ENCODE results near the gene PAFAH1B1. TPM values are rescaled to one million over a fixed set of nuclear protein-coding genes. Genes with fewer than 3 reads are reported as not detected.
"Not testable (repeated sequence)": the region's sequence is repeated elsewhere in the genome, so short reads cannot be mapped to it uniquely, and the experiment has no call there.

The PAFAH1B1 gene
- total RNA-seq, 1 experiment from 2014 or later, result 31.6 TPM

GRCh38 chr17:2635675-2636074, 42.2 kb downstream of the PAFAH1B1 start:
- DNase-seq (ENCODE audit: low spot score), result no peak

DNA sequence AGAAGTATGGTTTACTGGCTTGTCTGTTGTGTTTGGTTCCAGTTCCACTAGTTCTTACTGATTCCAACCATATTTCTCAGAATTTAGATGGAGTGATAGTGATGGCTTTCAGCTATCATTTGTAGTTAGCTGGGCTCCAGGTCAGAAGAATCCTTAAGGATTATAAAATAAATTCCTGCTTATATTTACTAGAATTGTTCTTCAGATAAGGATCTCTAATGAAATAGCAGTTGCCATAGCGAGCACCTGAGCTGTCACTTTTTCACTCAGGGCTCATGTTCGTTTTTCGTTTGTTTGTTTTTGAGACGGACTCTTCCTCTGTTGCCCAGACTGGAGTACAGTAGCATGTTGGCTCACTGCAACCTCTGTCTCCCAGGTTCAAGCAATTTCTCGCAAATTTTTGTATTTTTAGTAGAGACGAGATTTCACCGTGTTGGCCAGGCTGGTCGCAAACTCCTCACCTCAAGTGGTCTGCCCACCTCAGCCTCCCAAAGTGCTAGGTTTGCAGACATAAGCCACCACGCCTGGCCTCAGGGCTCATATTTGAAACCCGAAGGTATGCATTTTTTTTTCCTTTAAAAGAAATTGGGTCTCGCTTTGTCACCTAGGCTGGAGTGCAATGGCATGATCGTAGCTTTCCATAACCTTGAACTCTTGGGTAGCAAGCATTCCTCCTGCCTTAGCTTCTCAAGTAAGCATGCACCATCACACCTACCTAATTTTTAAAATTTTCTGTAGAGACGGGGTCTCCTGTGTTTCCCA, 42.9 kb downstream of the PAFAH1B1 start:
- no peak for DNase-seq (ENCODE audit: low spot score)

DNA sequence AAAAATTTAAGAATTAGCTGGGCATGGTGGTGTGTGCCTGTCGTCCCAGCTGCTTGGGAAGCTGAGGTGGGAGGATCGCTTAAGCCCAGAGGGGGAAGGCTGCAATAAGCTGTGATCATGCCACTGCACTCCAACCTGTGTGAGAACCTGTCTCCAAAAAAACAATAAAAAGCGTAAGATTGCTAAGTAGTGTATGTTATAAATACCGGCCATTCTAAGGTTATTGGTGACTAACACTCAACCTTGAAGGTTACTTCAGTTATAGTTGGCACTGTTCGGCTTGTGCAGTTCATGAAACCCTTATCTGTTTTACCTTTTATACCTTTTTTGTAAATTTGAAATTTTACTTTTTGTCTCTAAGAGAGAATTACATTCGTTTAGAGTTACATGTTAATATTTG, 44.0 kb downstream of the PAFAH1B1 start:
- no peak for DNase-seq (ENCODE audit: low spot score)

DNA sequence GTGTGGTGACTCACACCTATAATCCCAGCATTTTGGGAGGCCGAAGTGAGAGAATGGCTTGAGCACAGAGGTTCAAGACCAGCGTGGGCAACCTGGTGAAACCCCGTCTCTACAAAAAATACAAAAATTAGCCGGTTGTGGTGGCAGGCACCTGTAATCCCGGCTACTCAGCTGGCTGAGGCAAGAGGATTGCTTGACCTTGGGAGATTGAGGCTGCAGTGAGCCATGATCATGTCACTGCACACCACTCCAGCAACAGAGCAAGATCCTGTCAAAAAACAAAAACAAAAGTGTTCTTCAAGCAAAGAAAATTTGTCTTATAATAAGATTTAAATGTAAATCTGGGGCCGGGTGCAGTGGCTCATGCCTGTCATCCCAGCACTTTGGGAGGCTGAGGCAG, 51.5 kb downstream of the PAFAH1B1 start:
- DNase-seq (ENCODE audit: low spot score), result no peak

GRCh38 chr17:2647957-2648356, 54.5 kb downstream of the PAFAH1B1 start:
- no peak for DNase-seq (ENCODE audit: low spot score)

DNA sequence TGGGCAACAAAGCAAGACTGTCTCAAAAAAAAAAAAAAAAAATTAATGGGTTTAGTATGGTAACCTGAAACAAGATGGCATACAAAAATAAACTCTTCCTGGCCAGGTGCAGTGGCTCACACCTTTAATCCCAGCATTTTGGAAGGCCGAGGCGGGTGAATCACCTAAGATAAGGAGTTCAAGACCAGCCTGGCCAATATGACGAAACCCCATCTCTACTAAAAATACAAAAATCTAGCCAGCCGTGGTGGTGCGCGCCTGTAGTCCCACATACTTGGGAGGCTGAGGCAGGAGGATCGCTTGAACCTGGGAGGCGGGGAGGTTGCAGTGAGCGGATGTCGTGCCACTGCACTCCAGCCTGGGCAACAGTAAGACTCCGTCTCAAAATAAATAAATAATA, 55.7 kb downstream of the PAFAH1B1 start:
- no peak for DNase-seq (ENCODE audit: low spot score)

DNA sequence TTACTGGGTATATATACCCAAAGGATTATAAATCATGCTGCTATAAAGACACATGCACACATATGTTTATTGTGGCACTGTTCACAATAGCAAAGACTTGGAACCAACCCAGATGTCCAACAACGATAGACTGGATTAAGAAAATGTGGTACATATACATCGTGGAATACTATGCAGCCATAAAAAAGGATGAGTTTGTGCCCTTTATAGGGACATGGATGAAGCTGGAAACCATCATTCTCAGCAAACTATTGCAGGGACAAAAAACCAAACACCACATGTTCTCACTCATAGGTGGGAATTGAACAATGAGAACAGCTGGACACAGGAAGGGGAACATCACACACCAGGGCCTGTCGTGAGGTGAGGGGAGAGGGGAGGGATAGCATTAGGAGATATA, 59.5 kb downstream of the PAFAH1B1 start:
- DNase-seq (ENCODE audit: low spot score), result not testable (repeated sequence)

DNA sequence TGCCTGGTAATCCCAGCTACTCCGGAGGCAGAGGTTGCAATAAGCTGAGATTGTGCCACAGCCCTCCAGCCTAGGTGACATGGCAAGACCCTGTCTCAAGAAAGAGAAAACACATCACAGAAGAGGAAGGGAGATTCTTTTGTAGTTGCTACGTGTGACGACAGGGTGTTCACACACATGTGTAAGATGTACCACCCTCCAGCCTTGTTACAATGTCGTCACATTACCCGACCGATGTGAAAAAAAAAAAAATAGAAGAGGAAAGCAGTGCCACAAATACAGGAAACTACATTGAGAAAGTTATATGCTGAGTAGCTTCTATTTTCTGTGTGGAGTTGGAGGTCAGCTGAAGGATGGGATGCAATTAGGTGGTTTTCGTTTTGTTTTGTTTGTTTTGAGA, 62.1 kb downstream of the PAFAH1B1 start:
- no peak for DNase-seq (ENCODE audit: low spot score)

DNA sequence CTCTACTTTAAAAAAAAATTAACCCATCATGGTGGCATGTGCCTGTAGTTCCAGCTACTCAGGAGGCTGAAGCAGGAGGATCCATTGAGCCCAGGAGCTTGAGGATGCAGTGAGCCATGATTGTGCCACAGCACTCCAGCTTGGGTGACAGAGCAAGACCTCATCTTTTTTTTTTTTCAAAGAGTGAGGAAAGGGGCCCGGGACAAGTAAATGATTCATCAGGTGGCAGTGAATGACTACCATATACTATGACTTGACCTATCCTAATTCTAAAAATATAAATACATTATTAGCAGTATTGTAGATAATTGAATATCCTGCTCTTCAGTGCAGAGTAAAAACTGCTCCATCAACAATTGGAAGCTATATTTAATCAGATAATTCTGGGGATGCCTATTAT, 62.8 kb downstream of the PAFAH1B1 start:
- no peak for DNase-seq (ENCODE audit: low spot score)

DNA sequence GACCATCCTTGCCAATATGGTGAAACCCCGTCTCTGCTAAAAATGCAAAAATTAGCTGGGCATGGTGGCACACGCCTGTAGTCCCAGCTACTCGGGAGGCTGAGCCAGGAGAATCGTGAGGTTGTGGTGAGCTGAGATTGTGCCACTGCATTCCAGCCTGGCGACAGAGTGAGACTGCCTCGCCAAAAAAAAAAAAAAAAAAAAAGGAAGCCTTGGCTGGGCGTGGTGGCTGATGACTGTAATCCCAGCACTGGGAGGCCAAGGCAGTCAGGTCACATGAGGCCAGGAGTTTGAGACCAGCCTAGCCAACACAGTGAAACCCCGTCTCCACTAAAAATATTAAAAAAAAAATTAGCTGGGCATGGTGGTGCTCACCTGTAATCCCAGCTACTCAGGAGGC, 65.9 kb downstream of the PAFAH1B1 start:
- DNase-seq (ENCODE audit: low spot score), result not testable (repeated sequence)

- not testable (repeated sequence) for DNase-seq (ENCODE audit: low spot score)
These were observed 67.0 kb downstream of the PAFAH1B1 start for GRCh38 chr17:2660410-2660809.

DNA sequence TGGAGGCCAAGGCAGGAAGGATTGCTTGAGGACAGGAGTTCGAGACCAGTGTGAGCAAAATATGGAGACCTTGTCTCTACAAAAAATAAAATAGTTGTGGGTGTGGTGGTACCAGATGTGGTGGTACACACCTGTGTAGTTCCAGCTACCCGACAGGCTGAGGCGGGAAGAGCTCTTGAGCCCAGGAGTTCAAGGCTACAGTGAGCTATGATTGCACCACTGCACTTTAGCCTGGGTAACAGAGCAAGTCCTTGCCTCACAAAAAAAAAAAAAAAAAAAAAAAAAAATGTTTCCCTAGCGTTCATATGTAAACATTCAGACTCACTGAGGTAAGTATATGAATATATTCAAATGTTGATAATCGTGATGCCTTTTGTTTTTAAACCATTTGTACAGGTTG, 78.6 kb downstream of the PAFAH1B1 start:
- DNase-seq (ENCODE audit: low spot score), result no peak

DNA sequence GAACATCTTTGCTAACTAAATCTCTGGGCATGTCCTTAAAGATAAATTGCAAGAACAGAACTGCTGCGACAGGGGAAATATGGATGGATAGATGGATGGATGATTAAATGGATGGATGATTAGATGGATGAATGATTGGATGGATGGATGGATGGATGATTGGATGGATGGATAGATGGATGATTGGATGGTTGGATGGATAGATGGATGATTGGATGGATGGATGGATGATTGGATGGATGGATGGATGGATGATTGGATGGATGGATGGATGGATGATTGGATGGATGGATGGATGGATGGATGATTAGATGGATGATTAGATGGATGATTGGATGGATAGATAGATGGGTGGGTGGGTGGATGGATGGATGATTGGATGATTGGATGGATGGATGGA, 85.8 kb downstream of the PAFAH1B1 start:
- DNase-seq (ENCODE audit: low spot score), result not testable (repeated sequence)

DNA sequence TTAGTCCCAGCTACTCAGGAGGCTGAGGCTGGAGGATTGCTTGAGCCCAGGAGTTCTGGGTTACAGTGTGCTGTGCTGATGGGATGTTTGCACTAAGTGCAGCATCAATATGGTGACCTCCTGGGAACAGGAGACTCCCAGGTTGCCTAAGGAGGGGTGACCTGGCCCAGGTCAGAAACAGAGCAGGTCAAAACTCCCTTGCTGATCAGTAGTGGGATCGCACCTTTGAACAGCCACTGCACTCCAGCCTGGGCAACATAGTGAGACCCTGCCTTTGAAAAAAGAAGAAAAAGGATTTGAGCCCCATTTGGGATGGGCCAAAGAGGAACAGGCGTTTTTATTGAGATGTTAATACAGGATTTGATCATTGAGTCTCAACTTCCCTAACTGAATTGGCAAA, 87.5 kb downstream of the PAFAH1B1 start:
- no peak for DNase-seq (ENCODE audit: low spot score)

- DNase-seq (ENCODE audit: low spot score), result no peak
These were observed 88.2 kb downstream of the PAFAH1B1 start for GRCh38 chr17:2681650-2682049.

DNA sequence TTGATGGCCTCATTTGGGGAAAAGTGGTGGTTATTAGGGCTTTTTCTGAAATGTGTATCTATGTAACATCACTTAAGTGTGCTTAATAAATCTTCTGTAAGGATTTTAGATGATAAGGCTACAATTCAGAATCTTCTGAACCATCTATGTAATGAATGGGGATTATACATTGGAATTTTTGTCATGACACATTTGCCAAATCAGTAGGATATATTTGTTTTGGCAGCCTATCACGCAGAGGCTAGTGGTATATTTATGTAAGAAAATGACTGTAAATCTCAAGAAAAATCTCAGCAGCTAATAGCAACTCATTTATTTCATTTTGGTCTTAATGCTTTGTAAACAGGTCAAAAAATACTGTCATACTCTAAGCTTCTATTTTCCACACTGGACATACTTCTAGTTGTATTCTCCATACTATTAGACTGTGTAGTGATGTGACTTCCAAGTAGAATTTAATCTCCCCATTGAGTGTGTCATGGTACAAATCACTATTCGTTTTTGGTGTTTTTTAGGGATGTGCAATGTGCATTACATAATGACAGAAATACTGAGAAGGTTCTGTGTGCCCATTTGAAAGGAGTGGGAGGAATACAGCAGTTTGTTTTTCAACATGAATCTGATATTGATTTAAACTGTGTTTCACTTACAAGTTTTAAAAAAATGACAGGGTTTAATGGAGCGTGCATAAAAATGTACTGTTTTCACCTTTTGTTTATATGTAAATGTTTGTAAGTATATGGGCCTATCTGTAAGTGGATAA, 88.9 kb downstream of the PAFAH1B1 start:
- DNase-seq (ENCODE audit: low spot score), result no peak

DNA sequence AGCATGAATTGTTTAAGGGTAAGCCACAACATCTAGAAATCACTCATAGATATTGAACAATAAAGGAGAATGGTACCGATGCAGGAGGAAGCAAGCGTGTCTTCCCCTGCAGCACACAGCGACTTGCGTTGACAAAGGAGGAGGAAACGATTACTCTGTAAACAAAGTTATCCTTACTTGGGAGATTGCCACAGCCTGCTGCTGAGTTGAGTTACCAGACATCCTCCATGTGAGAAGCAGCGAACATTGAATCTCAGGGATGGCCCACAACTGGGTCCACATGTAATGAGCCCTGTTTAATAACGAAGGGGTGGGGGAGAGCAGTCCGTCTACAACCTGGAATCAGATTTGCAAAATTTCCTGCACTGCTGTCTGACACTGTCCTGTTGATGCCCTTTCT, 90.5 kb downstream of the PAFAH1B1 start:
- DNase-seq (ENCODE audit: low spot score), result no peak

DNA sequence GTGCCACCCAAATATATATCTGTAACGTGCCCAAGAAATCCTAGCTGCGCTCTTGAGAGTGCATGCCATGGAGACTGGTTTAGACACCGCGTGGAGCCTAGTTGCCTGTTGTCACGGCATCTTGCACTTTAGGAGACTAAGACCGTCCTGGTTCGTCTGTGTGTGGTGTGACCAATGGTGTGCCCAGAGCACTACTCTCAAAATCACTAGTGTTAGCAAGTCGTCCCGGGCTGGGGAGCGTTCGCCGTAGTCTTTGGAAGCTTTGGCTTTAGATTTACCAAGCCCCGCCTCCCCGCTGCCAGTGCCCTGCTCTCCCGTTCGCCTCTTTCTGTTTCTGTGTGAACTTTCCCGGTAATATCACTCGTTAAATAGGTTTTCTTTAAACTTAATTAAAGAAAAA, 91.1 kb downstream of the PAFAH1B1 start:
- DNase-seq (ENCODE audit: low spot score), result no peak

DNA sequence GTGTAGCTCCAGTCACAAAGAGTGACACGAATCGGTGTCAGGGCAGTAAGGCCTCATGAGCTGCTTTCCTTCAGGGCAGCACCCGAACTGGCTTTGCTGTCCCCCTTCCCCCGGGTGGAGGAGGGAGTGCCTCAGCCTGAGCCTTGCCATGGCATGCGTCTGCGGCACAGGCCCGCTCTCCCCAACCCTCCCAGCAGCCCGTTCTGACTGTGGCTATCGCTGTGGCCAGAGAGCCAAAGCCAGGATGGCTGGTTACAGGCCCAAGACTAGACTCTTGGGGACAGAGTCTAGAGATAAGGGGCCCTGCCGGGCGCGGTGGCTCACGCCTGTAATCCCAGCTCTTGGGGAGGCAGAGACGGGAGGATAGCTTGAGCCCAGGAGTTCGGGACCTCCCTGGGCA, 92.2 kb downstream of the PAFAH1B1 start:
- DNase-seq (ENCODE audit: low spot score), result no peak

DNA sequence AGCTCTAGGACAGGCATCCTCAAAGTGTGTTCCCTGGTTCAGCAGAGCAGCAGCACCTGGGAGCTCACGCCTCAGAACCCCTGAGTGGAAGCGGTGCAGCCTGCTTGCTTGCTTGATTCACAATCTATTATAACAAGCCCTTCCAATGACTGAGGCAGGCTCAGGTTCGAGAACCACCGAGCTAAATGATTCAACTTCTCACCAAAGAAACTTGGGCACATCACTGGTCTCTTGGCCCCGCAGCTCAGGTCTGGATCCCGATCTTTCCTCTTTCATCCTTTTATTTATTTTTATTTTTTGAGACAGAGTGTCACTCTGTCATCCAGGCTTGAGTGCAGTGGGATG, 93.6 kb downstream of the PAFAH1B1 start:
- DNase-seq (ENCODE audit: low spot score), result no peak

- DNase-seq (ENCODE audit: low spot score), result no peak
These were observed 95.2 kb downstream of the PAFAH1B1 start for GRCh38 chr17:2688351-2689342.
